ENCODE results near the gene FAM3C. TPM values are rescaled to one million over a fixed set of nuclear protein-coding genes. Genes with fewer than 3 reads are reported as not detected.
A peak's percentile ranks its signal among the peaks of the same experiment; 100 is the strongest.

The FAM3C gene
- total and polyA plus RNA-seq, 10 of the 15 experiments (the other 5 are each of a cell fraction or from before 2014, with no cell fraction given): 11.0 to 110 (median 27.8) TPM

DNA sequence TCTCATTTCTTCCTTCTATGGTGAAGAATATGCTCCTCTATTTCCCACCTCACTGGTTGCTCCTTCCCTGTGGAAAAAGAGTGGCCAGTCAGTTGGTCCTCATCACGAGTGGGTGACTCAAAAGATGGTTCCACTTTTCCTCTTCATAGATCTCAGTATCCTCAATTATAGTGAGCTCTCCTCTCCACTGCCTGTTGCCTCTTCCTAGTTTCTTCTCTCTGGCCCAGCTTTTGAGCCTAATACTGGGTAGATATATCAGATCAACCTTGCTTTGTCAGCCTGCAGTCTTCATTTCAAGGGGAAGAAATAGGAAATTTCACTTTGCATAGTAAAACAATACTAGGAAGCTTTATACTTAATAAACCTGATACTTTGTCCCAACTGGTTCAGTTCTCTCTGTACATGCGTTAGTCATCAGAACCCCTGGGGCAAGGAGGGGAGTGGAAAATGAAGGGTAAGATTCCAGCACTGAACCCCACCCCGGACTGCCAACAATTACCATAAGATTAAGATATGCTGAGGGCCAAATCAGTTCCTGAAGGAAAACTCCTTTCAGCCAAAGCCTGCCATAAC lies 82.8 kb downstream of the FAM3C start:
- no peak for FAIRE-seq
- RAD21 ChIA-PET (ENCODE audit: unreplicated experiment): interaction anchor here (0.7 to 3.0 kb wide), 3 partner anchors 13 to 54 kb away, joined by 3 to 17 read pairs (median 9); no protein-coding TSS in a partner anchor
- Histone ChIP-seq H3K4me2 (ENCODE audit: control insufficient read depth, insufficient read depth) (peak overlapping the region; percentile 70), H2AFZ (ENCODE audit: control insufficient read depth, low read depth, low read length) (peak overlapping the region; percentile 66), H3K4me1 (ENCODE audit: control insufficient read depth, insufficient read depth, low read length) (peaks cover 12% of the 10 kb centered on the region), H3K27me3 (replicated peaks in 1 of 2; ENCODE audit: control insufficient read depth in 2 of 2, insufficient read depth in 2 of 2, low read length in 1 of 2) (no peaks in the 10 kb centered on the region), H3K36me3 (ENCODE audit: control insufficient read depth in 2 of 2, insufficient read depth in 2 of 2, low read length in 1 of 2) (no peaks in the 10 kb centered on the region), H3K9me3 (replicated peaks; ENCODE audit: control insufficient read depth, insufficient read depth, low read length) (no peaks in the 10 kb centered on the region; the same call in 1 of the 3 replicates), H3K79me2 (ENCODE audit: control insufficient read depth, insufficient read depth, low read length) (no peaks in the 10 kb centered on the region), H3K9ac (ENCODE audit: control insufficient read depth, insufficient read depth, low read length) (no peak overlapping the region), H4K20me1 (ENCODE audit: control insufficient read depth, insufficient read depth) (no peaks in the 10 kb centered on the region), H3K4me3 (no peak overlapping the region), H3K27ac (ENCODE audit: control insufficient read depth, insufficient read depth) (no peak overlapping the region)
- BruUV-seq (replicated peaks): no TSS peak
- CTCF ChIA-PET: interaction anchor here (0.9 to 2.4 kb wide), 6 partner anchors 11 to 137 kb away, joined by 3 to 10 read pairs (median 5); no protein-coding TSS in a partner anchor
- TF ChIP-seq MEF2B (IDR thresholded peaks at IDR 0.05; ENCODE audit: partially characterized antibody, poor library complexity, severe bottlenecking) (no peak), ATF3 (IDR thresholded peaks at IDR 0.05; ENCODE audit: borderline replicate concordance, extremely low read depth, low read depth, low read length) (no peak)
- DNase-seq (ENCODE audit: low read depth, low spot score): no peak
- POLR2A ChIA-PET: interaction anchor here (0.9 to 1.4 kb wide), 3 partner anchors 9 to 217 kb away, joined by 3 read pairs; no protein-coding TSS in a partner anchor
- SMC1A ChIA-PET (ENCODE audit: uncharacterized antibody, unreplicated experiment): interaction anchor here (0.6 to 3.2 kb wide), 19 partner anchors 8 to 232 kb away, joined by 3 to 14 read pairs (median 5); no protein-coding TSS in a partner anchor
- ATAC-seq: peak; percentile 14
- intact Hi-C loops (cut with micrococcal nuclease; ENCODE audit: unreplicated experiment): no loop called here
- in situ Hi-C loops (cut with MboI): no loop called here
- WGBS (ENCODE audit: insufficient coverage, insufficient replicate concordance, low lambda C conversion rate, missing lambda C conversion rate): 31% methylated on average over 3 of the region's 3 CpGs

- intact Hi-C loops (cut with micrococcal nuclease; ENCODE audit: unreplicated experiment): loop anchor here (2.0 to 10.0 kb wide), 2 partner anchors 122 to 228 kb away; no protein-coding TSS in a partner anchor
- Histone ChIP-seq H3K4me1 (ENCODE audit: control insufficient read depth, insufficient read depth, low read length) (peaks cover 28% of the 10 kb centered on the region), H3K27ac (ENCODE audit: control insufficient read depth, insufficient read depth) (no peak overlapping the region; the same call in 1 of the 2 replicates), H3K4me3 (no peak overlapping the region), H3K36me3 (ENCODE audit: control insufficient read depth in 2 of 2, insufficient read depth in 2 of 2, low read length in 1 of 2) (no peaks in the 10 kb centered on the region), H3K9me3 (replicated peaks; ENCODE audit: control insufficient read depth, insufficient read depth, low read length) (no peaks in the 10 kb centered on the region; the same call in 1 of the 3 replicates), H3K79me2 (ENCODE audit: control insufficient read depth, insufficient read depth, low read length) (no peaks in the 10 kb centered on the region), H4K20me1 (ENCODE audit: control insufficient read depth, insufficient read depth) (no peaks in the 10 kb centered on the region), H3K4me2 (ENCODE audit: control insufficient read depth, insufficient read depth) (no peak overlapping the region), H2AFZ (ENCODE audit: control insufficient read depth, low read depth, low read length) (no peak overlapping the region), H3K9ac (ENCODE audit: control insufficient read depth, insufficient read depth, low read length) (no peak overlapping the region), H3K27me3 (replicated peaks in 1 of 2; ENCODE audit: control insufficient read depth in 2 of 2, insufficient read depth in 2 of 2, low read length in 1 of 2) (no peaks in the 10 kb centered on the region)
- no peak for DNase-seq (ENCODE audit: low read depth, low spot score)
- ChIA-PET CTCF (interaction anchor here (0.5 to 0.8 kb wide), 2 partner anchors 33 to 54 kb away, joined by 3 to 4 read pairs; no protein-coding TSS in a partner anchor), RAD21 (ENCODE audit: unreplicated experiment) (interaction anchor here (0.6 to 0.7 kb wide), 2 partner anchors 29 to 121 kb away, joined by 3 read pairs; no protein-coding TSS in a partner anchor), POLR2A (interaction anchor here (1.3 kb wide), 1 partner anchor 28 kb away, joined by 3 read pairs; no protein-coding TSS in a partner anchor), SMC1A (ENCODE audit: uncharacterized antibody, unreplicated experiment) (interaction anchor here (1.1 to 1.4 kb wide), 2 partner anchors 31 to 60 kb away, joined by 4 read pairs; no protein-coding TSS in a partner anchor)
- BruUV-seq (replicated peaks): no TSS peak
- 45% methylated on average over 4 of the region's 4 CpGs for WGBS (ENCODE audit: insufficient coverage, insufficient replicate concordance, low lambda C conversion rate, missing lambda C conversion rate)
- TF ChIP-seq, protein P1, sequence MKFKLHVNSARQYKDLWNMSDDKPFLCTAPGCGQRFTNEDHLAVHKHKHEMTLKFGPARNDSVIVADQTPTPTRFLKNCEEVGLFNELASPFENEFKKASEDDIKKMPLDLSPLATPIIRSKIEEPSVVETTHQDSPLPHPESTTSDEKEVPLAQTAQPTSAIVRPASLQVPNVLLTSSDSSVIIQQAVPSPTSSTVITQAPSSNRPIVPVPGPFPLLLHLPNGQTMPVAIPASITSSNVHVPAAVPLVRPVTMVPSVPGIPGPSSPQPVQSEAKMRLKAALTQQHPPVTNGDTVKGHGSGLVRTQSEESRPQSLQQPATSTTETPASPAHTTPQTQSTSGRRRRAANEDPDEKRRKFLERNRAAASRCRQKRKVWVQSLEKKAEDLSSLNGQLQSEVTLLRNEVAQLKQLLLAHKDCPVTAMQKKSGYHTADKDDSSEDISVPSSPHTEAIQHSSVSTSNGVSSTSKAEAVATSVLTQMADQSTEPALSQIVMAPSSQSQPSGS (IDR thresholded peaks at IDR 0.05; ENCODE audit: low read length): peak; percentile 23; the same call in 1 of the 2 replicates
- TF ChIP-seq USF2 (IDR thresholded peaks at IDR 0.05; ENCODE audit: borderline replicate concordance, low read depth, low read length): no peak
- in situ Hi-C loops (cut with MboI): no loop called here
- peak; percentile 52 for ATAC-seq
- no peak for FAIRE-seq
Observed at GRCh38 chr7:121307021-121307574, 89.0 kb downstream of the FAM3C start.

All from GM12878 (cell line).